ENCODE data around the gene SDSL.

Gene SDSL

GRCh38 chr12:113482334-113482733, 60.2 kb downstream of the SDSL start:
- Mint-ChIP-seq H3K4me3 (no peak overlapping the region), H3K4me1 (ENCODE audit: low read depth) (peaks cover 7% of the 10 kb centered on the region), H3K27ac (no peak overlapping the region), H3K9me3 (ENCODE audit: low read depth) (no peaks in the 10 kb centered on the region), H3K27me3 (peaks cover 48% of the 10 kb centered on the region), H3K36me3 (no peaks in the 10 kb centered on the region)

GRCh38 chr12:113485330-113485729, 63.1 kb downstream of the SDSL start:
- H3K27ac Mint-ChIP-seq: no peak overlapping the region
- no peak overlapping the region for H3K4me3 Mint-ChIP-seq
- no peaks in the 10 kb centered on the region for H3K36me3 Mint-ChIP-seq
- no peaks in the 10 kb centered on the region for H3K4me1 Mint-ChIP-seq (ENCODE audit: low read depth)
- H3K9me3 Mint-ChIP-seq (ENCODE audit: low read depth): no peaks in the 10 kb centered on the region
- peaks cover 48% of the 10 kb centered on the region for H3K27me3 Mint-ChIP-seq

GRCh38 chr12:113486722-113487121, 64.5 kb downstream of the SDSL start:
- no peak overlapping the region for H3K27ac Mint-ChIP-seq
- H3K9me3 Mint-ChIP-seq (ENCODE audit: low read depth): no peaks in the 10 kb centered on the region
- H3K27me3 Mint-ChIP-seq: peaks cover 42% of the 10 kb centered on the region
- H3K4me3 Mint-ChIP-seq: no peak overlapping the region
- H3K4me1 Mint-ChIP-seq (ENCODE audit: low read depth): no peaks in the 10 kb centered on the region
- H3K36me3 Mint-ChIP-seq: no peaks in the 10 kb centered on the region

All from activated naive CD8-positive, alpha-beta T cell (primary cell).